Prostate gland (tissue), 2 donors: Measurements from ENCODE around the gene TMPRSS7. TPM values are rescaled to one million over a fixed set of nuclear protein-coding genes. Genes with fewer than 3 reads are reported as not detected.
A peak's percentile ranks its signal among the peaks of the same experiment; 100 is the strongest.
"Not testable (repeated sequence)": the region's sequence is repeated elsewhere in the genome, so short reads cannot be mapped to it uniquely, and the experiment has no call there.

Experiments used
- DNase-seq: peaks from one replicate; pipeline ENCODE4 v3.0.0-alpha.2; 2019; ENCODE audit warnings: low spot score
- H3K27ac ChIP-seq, 2 donors: fragments of 200-600 bp; sonication (generic); 2 replicates each; pipeline ENCODE4 v1.5.1; 2017 to 2019
- H3K27me3 ChIP-seq: fragments of 200-600 bp; sonication (generic); replicated peaks from 2 replicates; pipeline ENCODE4 v1.5.1; 2019; ENCODE audit not compliant: insufficient read depth
- H3K36me3 ChIP-seq, 2 donors: fragments of 200-600 bp; sonication (generic); 1 replicate in 1 of 2; 2 replicates in 1 of 2; pipeline versions ENCODE4 v1.5.1 to v1.8.1; 2017 to 2019
- H3K4me1 ChIP-seq: fragments of 200-600 bp; sonication (generic); replicated peaks from 2 replicates; pipeline ENCODE4 v1.5.1; 2019
- H3K4me3 ChIP-seq, 2 donors: fragments of 200-600 bp; sonication (generic); 2 replicates each; pipeline ENCODE4 v1.5.1; 2017 to 2019
- H3K9me3 ChIP-seq: fragments of 200-600 bp; sonication (generic); 2 replicates; pipeline ENCODE4 v1.5.1; 2017
- CTCF ChIP-seq, 4 experiments: fragments of 200-600 bp in 2 of 4; fragments of 450-650 bp in 2 of 4; sonication (generic) in 2 of 4; IDR thresholded peaks; 1 replicate in 3 of 4; 2 replicates in 1 of 4; pipeline ENCODE4 v1.5.1; 2016 to 2019; ENCODE audit warnings: antibody characterized with exemption in 4 of 4, mild to moderate bottlenecking in 2 of 4, moderate library complexity in 2 of 4
- POLR2A ChIP-seq: fragments of 450-650 bp; IDR thresholded peaks from one replicate; pipeline ENCODE4 v1.6.1; 2016; ENCODE audit warnings: antibody characterized with exemption, mild to moderate bottlenecking
- POLR2AphosphoS5 ChIP-seq: sonication (generic); formaldehyde crosslinking; IDR thresholded peaks from one replicate; pipeline ENCODE4 v1.6.1; 2017; ENCODE audit warnings: antibody characterized with exemption
- WGBS: methylation state at CpG from one replicate; pipeline ENCODE4 v1.1.5; 2018; 5-methylcytosine and 5-hydroxymethylcytosine counted together
- intact Hi-C: fragments of 100-400 bp; cut with DNase I; formaldehyde crosslinking; loops from one replicate; pipeline ENCODE4 v1.14.2; 2022
- total RNA-seq, 2 donors: library from RNA; depleted of rRNA; stranded (reverse); fragments of >200 nt; gene quantifications; one replicate each; pipeline ENCODE4 v1.1.0, GENCODE V29; 2016

The TMPRSS7 gene
- total RNA-seq, 2 donors from 2014 or later: not detected

GRCh38 chr3:112056451-112056929 is 22.0 kb downstream of the TMPRSS7 start:
- DNase-seq: no peak
- WGBS: 86% methylated on average over 6 of the region's 6 CpGs
- intact Hi-C loops: no loop called here
- Histone ChIP-seq H3K9me3 (no peaks in the 10 kb centered on the region), H3K4me3 (no peak overlapping the region), H3K36me3 (no peaks in the 10 kb centered on the region), H3K27me3 (no peaks in the 10 kb centered on the region), H3K27ac (no peak overlapping the region), H3K4me1 (no peaks in the 10 kb centered on the region)
- TF ChIP-seq CTCF (IDR thresholded peaks at IDR 0.05) (no peak), POLR2AphosphoS5 (no peak), POLR2A (no peak)

GRCh38 chr3:112059497-112059896 is 25.0 kb downstream of the TMPRSS7 start:
- Histone ChIP-seq H3K27me3 (no peaks in the 10 kb centered on the region), H3K9me3 (no peaks in the 10 kb centered on the region), H3K27ac (no peak overlapping the region), H3K4me1 (no peaks in the 10 kb centered on the region), H3K36me3 (no peaks in the 10 kb centered on the region), H3K4me3 (no peak overlapping the region)
- WGBS: 50% methylated on average over 1 of the region's 1 CpG
- intact Hi-C loops: no loop called here
- TF ChIP-seq POLR2AphosphoS5: no peak
- no peak for TF ChIP-seq CTCF (IDR thresholded peaks at IDR 0.05)
- TF ChIP-seq POLR2A: no peak
- peak; percentile 10 for DNase-seq

- no peak for DNase-seq
- H3K36me3 ChIP-seq: no peaks in the 10 kb centered on the region
- no peaks in the 10 kb centered on the region for H3K9me3 ChIP-seq
- no peak overlapping the region for H3K27ac ChIP-seq
- no peaks in the 10 kb centered on the region for H3K4me1 ChIP-seq
- intact Hi-C loops: no loop called here
- WGBS: 28% methylated on average over 3 of the region's 3 CpGs
- no peaks in the 10 kb centered on the region for H3K27me3 ChIP-seq
- no peak overlapping the region for H3K4me3 ChIP-seq
- TF ChIP-seq CTCF (IDR thresholded peaks at IDR 0.05): no peak
- TF ChIP-seq POLR2AphosphoS5: no peak
- TF ChIP-seq POLR2A: no peak
These were observed 26.6 kb downstream of the TMPRSS7 start for GRCh38 chr3:112061152-112061551.

GRCh38 chr3:112072387-112073060 is 38.0 kb downstream of the TMPRSS7 start:
- H3K9me3 ChIP-seq, H3K4me3 ChIP-seq, H3K27me3 ChIP-seq, intact Hi-C loops, H3K27ac ChIP-seq, H3K36me3 ChIP-seq, DNase-seq, H3K4me1 ChIP-seq: not testable (repeated sequence)
- WGBS: 58% methylated on average over 8 of the region's 8 CpGs

GRCh38 chr3:112074006-112074405 is 39.5 kb downstream of the TMPRSS7 start:
- 72% methylated on average over 2 of the region's 2 CpGs for WGBS
- no peaks in the 10 kb centered on the region for H3K4me1 ChIP-seq
- TF ChIP-seq POLR2A (no peak), CTCF (IDR thresholded peaks at IDR 0.05) (no peak), POLR2AphosphoS5 (no peak)

More at GRCh38 chr3:112074006-112074405, 39.5 kb downstream of the TMPRSS7 start:
- H3K9me3 ChIP-seq: no peaks in the 10 kb centered on the region
- H3K27me3 ChIP-seq: no peaks in the 10 kb centered on the region
- DNase-seq: no peak
- intact Hi-C loops: no loop called here
- H3K27ac ChIP-seq: no peak overlapping the region
- no peak overlapping the region for H3K4me3 ChIP-seq
- no peaks in the 10 kb centered on the region for H3K36me3 ChIP-seq
